GM21717 (cell line): Measurements from ENCODE around the gene CYTH3.
"Not testable (repeated sequence)": the region's sequence is repeated elsewhere in the genome, so short reads cannot be mapped to it uniquely, and the experiment has no call there.

Experiments used
- ATAC-seq: cut with Tn5 transposase; IDR thresholded peaks from one replicate; pipeline ENCODE4 v1.9.1; 2021; ENCODE audit warnings: mild to moderate bottlenecking, moderate library complexity; ENCODE audit not compliant: unreplicated experiment

Gene CYTH3

DNA sequence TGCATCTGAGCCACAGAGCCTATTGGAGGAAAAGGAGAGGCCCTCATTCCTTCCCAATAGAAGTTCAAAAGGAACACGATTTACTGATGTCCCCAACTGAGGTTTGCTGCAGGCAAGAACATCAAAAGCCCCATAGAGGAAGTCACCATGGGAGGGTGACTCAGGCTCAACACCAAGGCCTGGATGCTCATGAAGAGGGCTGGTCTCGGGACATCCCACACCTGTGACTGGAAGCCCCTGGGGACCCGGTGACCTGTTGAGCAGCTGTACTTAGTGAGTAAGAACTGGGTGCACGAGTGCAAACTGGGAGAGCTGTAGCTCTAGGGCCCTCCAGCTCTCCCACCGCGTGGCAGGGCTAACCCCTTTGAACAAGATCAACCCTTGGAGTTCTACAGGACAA is 38.0 kb downstream of the CYTH3 start:
- ATAC-seq = no peak

- no peak for ATAC-seq
Observed at GRCh38 chr7:6232534-6232933, 39.9 kb downstream of the CYTH3 start.

- ATAC-seq = no peak
Observed at GRCh38 chr7:6232116-6232515, 40.3 kb downstream of the CYTH3 start.

DNA sequence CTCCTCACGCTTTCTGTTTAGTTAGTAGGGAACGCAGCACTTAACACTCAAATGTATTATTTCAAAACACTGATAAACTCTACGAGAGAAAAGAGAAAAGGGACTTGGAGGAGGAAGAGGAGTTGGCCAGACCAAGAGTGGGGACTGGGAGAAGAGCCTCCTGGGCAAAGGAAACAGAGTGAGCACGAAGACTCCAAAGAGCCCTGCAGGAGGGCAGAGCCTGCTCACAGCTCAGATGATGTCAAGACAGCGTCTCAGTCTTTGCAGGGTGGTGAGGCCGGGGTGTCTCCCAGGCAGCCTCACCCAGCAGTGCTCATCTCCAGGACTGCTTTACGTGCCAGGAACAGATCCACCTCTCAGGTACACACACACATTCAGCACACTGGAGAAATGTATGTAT is 41.2 kb downstream of the CYTH3 start:
- ATAC-seq = no peak

- ATAC-seq = not testable (repeated sequence)
Observed at GRCh38 chr7:6229284-6229683, 43.1 kb downstream of the CYTH3 start.

DNA sequence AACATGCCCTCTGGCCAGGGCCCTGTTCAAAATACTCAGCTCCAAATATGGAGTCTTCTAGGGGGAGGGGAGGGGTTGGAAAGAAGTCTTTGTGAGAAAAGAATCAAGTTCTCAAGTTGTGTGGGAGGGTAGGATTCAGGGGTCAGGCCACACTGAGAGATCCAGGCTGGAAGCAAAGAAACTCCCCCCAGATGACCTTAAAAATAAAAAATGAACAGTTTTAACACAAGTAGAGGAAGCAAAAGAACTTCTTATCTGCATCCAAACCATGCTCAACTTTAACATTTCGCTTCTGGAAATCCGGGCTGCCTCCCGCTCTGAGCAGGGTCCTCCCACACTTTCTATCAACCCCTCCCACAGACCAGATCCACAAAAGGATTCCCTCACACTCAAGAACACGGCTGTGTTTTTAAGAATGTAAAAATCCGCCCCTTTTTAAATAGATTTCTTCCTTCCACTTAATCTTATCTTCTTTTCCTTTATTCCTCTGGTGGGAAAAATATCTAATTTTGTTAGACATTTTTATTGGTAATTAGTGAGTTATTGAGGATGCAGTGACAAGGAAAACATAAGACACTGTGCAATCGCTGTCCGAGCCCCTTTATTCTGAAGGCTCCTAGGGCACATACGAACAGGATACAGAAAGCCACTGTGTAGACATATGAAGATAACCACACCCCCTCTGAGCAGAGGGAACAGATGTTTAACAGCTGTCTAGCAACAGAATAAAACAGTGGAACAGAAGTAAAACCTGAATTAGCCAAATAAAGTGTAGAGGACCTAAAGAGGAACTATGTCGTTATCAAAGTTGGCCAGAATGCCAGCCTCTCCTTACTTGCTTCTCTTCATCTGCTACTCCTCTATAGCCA is 43.8 kb downstream of the CYTH3 start:
- peak; percentile 76 for ATAC-seq

- no peak for ATAC-seq
Observed at GRCh38 chr7:6227294-6227846, 45.1 kb downstream of the CYTH3 start.

GRCh38 chr7:6226194-6226799 is 46.1 kb downstream of the CYTH3 start:
- ATAC-seq = no peak

DNA sequence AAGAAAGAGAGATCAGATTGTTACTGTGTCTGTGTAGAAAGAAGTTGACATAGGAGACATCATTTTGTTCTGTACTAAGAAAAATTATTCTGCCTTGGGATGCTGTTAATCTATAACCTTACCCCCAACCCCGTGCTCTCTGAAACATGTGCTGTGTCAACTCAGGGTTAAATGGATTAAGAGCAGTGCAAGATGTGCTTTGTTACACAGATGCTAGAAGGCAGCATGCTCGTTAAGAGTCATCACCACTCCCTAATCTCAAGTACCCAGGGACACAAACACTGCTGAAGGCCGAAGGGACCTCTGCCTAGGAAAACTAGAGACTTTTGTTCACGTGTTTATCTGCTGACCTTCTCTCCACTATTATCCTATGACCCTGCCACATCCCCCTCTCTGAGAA is 49.0 kb downstream of the CYTH3 start:
- ATAC-seq = not testable (repeated sequence)

DNA sequence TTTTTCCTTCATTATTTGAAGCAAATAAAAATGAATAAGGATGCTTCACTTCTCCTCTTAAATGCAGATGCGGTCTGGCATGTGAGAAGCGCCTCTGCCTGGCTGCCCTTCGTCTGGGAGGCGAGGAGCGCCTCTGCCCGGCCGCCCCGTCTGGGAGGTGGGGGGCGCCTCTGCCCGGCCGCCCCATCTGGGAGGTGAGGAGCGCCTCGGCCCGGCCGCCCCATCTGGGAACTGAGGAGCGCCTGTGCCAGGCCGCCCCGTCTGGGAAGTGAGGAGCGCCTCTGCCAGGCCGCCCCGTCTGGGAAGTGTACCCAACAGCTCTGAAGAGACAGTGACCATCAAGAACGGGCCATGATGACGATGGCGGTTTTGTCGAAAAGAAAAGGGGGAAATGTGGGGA is 49.4 kb downstream of the CYTH3 start:
- ATAC-seq = not testable (repeated sequence)

- ATAC-seq = no peak
Observed at GRCh38 chr7:6221340-6222319, 50.8 kb downstream of the CYTH3 start.

DNA sequence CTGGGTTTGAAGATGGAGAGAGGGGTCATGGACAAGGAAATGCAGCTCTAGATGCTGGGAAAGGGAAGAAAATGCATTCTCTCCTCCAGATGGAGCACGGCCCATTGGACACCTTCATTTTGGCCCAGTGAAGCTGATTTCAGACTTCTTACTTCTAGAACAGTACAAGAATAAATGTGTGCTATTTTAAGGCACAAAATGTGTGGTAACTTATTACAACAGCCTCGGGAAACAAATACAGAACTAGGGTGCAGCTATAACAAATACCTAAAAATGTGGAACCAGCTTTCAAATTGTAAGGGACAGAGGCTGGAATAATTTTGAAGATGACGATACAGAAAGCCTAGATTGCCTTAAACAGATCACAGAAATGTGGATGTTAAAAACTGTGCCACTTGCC is 54.1 kb downstream of the CYTH3 start:
- no peak for ATAC-seq

DNA sequence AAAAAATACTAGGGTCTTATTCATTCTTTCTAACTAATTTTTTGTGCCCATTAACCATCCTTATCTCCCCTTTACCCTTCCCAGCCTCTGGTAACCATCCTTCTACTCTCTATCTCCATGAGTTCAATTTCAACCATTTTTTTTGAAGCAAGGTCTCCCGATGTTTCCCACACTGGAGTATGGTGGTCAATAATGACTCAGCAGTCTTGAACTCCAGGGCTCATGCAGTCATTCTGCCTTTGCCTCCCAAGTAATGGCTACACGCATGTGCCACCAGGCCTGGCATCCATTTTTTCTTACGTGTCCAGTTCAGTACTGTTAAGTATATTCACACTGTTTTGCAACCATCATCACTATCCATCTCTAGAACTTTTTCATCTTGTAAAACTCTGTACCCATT is 60.4 kb downstream of the CYTH3 start:
- ATAC-seq = no peak

- ATAC-seq = no peak
Observed at GRCh38 chr7:6210621-6211372, 61.6 kb downstream of the CYTH3 start.

DNA sequence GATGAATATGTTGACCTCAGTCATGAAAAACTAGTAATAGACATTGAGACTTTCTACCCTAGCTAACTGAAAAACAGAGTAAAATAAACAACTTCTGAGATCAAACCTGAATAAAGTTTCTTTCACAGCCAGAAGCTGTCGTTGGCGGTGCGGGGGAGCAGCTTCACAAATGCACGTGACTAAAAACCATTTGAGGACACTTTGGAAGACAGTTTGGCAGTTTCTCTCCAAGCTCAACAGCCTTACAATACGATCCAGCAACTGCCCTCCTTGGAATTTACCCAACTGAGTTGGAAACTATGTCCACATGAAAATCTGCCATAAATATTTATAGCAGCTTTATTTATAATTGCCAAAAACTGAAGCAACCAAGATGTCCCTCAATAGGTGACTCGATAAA is 63.1 kb downstream of the CYTH3 start:
- ATAC-seq = no peak

DNA sequence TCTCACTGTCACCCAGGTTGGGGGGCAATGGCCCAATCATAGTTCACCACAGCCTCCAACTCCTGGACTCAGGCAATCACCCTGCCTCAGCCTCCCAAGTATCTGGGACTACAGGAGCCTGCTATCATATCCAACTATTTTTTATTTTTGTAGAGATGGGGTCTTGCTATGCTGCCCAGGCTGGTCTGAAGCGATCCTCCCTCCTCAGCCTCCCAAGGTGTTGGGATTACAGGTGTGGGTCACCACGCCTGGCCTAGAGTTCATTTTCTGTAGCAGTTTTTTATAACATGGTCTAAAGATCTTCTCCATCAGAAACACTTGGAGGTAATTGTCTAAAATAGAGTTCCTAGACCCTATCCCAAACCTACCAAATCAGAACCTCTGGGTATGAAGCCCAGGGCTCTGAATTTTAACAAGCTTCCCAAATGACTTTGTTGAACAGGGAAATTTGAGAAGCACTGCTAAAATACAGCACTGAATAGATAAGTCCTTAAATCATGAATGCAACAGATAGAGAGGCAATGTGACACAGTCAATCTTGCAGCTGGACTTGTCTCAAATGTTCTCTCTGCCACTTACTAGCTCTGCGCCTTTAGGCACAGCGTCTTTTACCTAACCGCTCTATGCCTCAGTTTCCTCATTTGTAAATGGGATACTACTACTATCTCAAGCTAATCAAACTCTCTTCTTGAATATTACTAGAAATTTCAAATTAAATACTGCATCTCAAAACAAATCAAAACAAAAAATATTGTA is 63.7 kb downstream of the CYTH3 start:
- no peak for ATAC-seq

- ATAC-seq = no peak
Observed at GRCh38 chr7:6205971-6206660, 66.3 kb downstream of the CYTH3 start.

DNA sequence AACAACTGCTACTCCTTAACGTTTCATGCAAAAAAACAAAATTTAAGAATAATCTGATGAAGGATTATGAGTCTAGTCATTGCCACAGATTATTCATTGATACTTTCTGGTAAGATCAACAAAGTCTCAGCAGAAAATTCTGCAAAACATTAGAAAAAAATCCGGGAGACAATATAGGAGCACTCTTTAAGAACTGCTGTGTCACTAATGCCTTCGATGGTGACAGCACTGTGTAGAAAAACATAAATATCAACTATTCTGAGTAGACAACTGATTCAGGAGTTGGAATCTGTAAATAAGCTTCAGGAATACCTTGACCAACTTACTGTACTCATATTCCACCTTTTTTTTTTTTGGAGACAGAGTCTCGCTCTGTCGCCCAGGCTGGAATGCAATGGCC is 69.0 kb downstream of the CYTH3 start:
- ATAC-seq = no peak

GRCh38 chr7:6202117-6202516 is 70.3 kb downstream of the CYTH3 start:
- ATAC-seq = no peak
